HUES64 (cell line): ENCODE data around the gene OSGIN1.

Experiments
- H3K27ac ChIP-seq: 2 replicates; pipeline ENCODE4 v1.7.0; 2013; ENCODE audit warnings: low read depth, low read length, inconsistent platforms
- H3K27me3 ChIP-seq: 2 replicates; pipeline ENCODE4 v1.6.1; 2013; ENCODE audit warnings: mild to moderate bottlenecking, low read length; ENCODE audit not compliant: insufficient read depth
- H3K36me3 ChIP-seq: 2 replicates; pipeline ENCODE4 v1.6.1; 2013; ENCODE audit warnings: mild to moderate bottlenecking, low read length; ENCODE audit not compliant: insufficient read depth
- H3K4me1 ChIP-seq: 2 replicates; pipeline ENCODE4 v1.6.1; 2013; ENCODE audit warnings: mild to moderate bottlenecking, low read length, moderate library complexity; ENCODE audit not compliant: insufficient read depth
- H3K4me3 ChIP-seq: 2 replicates; pipeline ENCODE4 v1.5.1; 2013; ENCODE audit warnings: mild to moderate bottlenecking, low read length, moderate library complexity
- H3K9ac ChIP-seq: 2 replicates; pipeline ENCODE4 v1.6.1; 2013; ENCODE audit warnings: mild to moderate bottlenecking, low read depth, low read length
- H3K9me3 ChIP-seq: 2 replicates; pipeline ENCODE4 v1.6.1; 2013; ENCODE audit warnings: low read depth, low read length; ENCODE audit not compliant: insufficient read depth
- WGBS: fragments of 150-250, 120-280 bp; methylation state at CpG from one replicate; pipeline ENCODE4 v1.1.7; 2013; ENCODE audit warnings: missing lambda C conversion rate; 5-methylcytosine and 5-hydroxymethylcytosine counted together

The OSGIN1 gene

DNA sequence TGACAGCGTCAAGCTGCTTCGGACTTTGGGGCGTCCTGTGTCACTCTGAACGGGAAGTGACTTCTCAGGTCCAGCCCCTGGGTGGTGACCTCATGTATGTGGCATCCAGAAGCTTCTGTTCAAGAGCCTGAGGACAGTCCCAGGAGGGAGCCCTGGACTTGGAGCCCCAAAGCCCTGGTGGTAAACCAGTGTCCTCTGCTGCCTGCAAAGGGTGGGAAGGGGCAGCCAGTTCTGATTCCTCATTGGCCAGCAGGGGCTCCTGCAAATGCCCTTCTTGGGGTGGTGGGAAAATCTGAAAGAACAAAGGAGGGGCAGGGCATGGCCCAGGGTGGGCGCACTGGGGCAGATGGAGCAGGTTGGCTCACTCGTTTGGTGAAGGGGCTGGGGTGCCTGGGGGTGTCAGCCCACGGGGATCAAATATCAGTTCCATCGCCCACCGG is 1.6 kb downstream of the OSGIN1 start:
- Histone ChIP-seq H3K27ac (no peak overlapping the region), H3K9ac (no peak overlapping the region), H3K4me3 (no peak overlapping the region), H3K9me3 (no peaks in the 10 kb centered on the region), H3K27me3 (no peaks in the 10 kb centered on the region), H3K4me1 (peaks cover 6% of the 10 kb centered on the region; the same call in 1 of the 2 replicates), H3K36me3 (no peaks in the 10 kb centered on the region)
- WGBS = 62% methylated on average over 9 of the region's 9 CpGs

DNA sequence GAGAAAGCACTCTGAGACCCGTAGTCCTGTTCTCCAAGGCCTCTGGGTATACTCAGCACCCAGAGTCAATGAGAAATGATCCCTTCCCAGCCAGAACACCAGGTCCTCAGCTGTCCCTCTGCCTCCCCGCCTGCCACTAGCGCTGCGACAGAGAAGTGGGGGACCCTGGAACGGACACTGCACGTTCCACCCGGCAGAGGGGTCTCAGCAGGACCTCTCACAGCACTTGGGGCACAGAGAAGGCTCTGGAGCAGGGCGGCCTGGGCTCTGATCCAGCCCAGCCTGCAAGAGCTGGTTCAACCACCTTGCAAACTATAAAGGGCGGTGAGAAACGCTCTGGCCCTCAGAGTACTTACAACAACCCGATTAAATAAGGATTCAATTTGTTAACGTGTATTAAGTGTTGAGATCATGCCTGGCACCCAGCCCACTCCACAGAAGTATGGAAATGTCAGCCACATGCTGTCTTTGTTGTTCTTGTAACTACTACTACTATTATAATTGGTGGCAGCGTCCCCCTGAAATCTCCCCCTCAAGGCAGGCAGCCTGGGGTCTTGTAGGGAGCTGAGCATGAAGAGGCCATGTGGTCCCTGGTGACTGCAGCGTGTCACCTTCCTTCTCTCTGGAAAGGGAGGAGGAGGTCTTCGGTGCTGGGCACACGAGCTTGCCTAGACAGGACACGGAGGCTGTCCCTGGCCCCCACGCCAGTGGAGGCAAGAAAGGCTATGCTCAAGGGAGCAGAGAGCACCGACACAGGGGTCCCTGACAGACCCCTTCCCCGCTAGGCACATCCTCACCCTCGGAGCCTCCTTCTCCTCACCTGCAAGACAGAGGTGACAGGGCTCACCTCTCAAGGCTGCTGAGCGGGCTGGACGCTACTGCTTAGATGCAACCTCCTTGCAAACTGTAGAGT is 2.4 kb downstream of the OSGIN1 start:
- WGBS = 84% methylated on average over 21 of the region's 23 CpGs
- Histone ChIP-seq H3K27me3 (no peaks in the 10 kb centered on the region), H3K9ac (no peak overlapping the region), H3K9me3 (no peaks in the 10 kb centered on the region), H3K36me3 (no peaks in the 10 kb centered on the region), H3K4me1 (peaks cover 6% of the 10 kb centered on the region; the same call in 1 of the 2 replicates), H3K27ac (no peak overlapping the region), H3K4me3 (no peak overlapping the region)

DNA sequence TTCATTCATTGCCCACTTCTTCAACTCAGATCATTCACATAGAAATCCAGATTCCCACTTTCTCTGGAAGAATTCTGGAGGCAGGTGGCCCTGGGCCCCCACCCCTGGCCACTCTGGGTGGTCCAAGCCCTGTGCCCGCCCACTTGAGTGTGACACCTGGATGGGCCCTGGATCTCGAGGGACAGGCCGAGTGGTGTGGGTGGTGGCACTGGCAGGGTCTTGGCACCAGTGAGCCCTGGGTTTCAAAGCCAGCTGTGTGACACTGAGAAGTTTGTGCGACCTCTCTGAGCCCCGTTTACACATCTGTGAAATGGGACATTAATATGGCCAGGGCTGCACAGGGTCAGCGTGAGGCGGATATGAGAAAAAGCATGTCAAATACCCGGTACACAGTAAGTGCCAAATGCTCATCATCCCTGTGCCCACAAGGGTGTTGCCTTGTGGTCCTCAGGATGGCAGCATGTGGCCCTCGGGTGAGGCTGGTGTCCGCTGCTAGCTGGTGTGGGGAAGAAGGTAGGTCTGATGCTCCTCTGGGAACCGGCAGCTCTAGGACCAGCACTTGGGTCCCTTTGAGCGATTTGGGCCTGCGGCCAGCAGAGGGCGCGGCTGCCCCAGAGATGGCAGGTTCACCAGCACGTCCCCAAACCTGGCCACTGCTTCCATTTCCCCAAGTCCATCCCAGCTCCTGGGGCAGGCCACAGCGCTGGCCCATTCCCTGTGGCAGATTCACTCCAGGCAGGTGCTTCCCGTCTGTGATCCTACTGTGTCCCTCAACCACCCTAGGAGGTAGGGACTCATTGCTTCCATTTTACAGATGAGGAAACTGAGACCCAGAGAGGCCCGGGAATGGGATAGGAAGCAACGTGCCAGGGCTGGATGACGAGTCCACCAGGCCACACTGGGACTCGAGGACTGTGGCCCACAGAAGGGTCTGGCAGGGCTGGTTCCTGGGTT is 3.6 kb downstream of the OSGIN1 start:
- H3K9ac ChIP-seq = no peak overlapping the region
- H3K27me3 ChIP-seq = no peaks in the 10 kb centered on the region
- 51% methylated on average over 22 of the region's 22 CpGs for WGBS
- H3K4me3 ChIP-seq = no peak overlapping the region
- peaks cover 6% of the 10 kb centered on the region; the same call in 1 of the 2 replicates for H3K4me1 ChIP-seq
- no peaks in the 10 kb centered on the region for H3K9me3 ChIP-seq
- no peaks in the 10 kb centered on the region for H3K36me3 ChIP-seq
- no peak overlapping the region for H3K27ac ChIP-seq

DNA sequence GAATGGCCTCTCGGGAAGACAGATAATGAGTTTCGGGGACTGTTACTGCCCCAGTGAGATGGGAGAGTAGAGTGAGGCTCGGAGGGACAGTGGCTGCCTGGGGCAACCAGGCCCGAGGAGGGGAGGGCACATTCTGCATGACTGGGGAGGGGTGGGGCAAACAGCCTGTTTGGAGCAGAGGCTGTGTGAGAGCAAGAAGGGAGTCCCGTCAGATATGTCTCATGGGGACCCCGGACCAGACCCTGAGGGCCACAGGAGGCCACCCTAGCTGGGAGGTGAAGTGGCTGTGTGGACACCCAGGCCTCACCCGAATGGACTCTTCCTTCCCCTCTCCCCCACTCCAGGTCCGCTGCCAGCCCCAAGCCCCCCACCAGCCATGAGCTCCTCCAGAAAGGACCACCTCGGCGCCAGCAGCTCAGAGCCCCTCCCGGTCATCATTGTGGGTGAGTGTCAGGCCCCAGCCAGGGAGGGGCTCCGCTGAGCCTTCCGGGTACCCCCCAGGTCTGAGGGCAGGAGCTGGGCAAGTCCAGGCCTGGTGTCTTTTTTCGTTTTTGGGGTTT is 4.3 kb downstream of the OSGIN1 start:
- no peaks in the 10 kb centered on the region for H3K9me3 ChIP-seq

DNA sequence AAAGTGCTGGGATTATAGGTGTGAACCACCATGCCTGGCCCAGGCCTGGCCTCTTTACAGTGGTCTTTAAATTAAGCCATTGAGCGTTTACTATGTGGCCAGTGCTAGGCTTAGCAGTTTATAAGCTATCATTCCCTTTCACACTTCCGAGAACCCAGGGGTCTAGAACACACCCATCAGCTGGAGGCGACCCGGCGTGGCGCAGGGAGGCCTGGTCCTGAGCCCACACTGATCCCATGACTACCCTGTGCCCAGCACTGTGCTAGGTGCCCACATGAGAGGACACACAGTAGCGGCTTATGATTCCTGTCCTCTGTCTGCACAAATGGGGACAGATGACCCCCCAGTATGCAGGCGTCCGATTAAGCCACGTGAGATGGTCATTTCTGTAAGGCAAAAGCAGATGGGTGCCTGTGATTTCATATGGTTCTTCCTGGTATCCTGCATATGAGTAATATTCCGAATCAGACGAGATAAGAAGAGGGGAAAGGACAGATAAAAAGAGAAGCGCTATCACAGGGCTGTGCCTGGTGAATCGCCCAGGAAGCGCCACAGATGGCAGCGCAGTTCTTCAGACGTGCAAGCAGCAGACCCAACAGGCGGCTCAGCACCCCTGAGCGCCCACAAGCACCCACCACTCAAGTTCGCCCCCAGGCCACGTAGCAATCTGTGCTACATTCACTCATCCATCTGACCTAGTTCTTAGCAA is 5.3 kb downstream of the OSGIN1 start:
- Histone ChIP-seq H3K27ac (no peak overlapping the region), H3K9ac (no peak overlapping the region), H3K4me3 (no peak overlapping the region), H3K9me3 (no peaks in the 10 kb centered on the region), H3K36me3 (no peaks in the 10 kb centered on the region), H3K4me1 (peaks cover 6% of the 10 kb centered on the region; the same call in 1 of the 2 replicates), H3K27me3 (no peaks in the 10 kb centered on the region)
- WGBS = 88% methylated on average over 21 of the region's 21 CpGs

More for the DNA sequence above, 4.3 kb downstream of the OSGIN1 start:
- no peaks in the 10 kb centered on the region for H3K27me3 ChIP-seq
- H3K36me3 ChIP-seq = no peaks in the 10 kb centered on the region
- H3K4me1 ChIP-seq = peaks cover 6% of the 10 kb centered on the region; the same call in 1 of the 2 replicates
- no peak overlapping the region for H3K27ac ChIP-seq
- H3K9ac ChIP-seq = no peak overlapping the region
- 93% methylated on average over 13 of the region's 14 CpGs for WGBS
- no peak overlapping the region for H3K4me3 ChIP-seq

DNA sequence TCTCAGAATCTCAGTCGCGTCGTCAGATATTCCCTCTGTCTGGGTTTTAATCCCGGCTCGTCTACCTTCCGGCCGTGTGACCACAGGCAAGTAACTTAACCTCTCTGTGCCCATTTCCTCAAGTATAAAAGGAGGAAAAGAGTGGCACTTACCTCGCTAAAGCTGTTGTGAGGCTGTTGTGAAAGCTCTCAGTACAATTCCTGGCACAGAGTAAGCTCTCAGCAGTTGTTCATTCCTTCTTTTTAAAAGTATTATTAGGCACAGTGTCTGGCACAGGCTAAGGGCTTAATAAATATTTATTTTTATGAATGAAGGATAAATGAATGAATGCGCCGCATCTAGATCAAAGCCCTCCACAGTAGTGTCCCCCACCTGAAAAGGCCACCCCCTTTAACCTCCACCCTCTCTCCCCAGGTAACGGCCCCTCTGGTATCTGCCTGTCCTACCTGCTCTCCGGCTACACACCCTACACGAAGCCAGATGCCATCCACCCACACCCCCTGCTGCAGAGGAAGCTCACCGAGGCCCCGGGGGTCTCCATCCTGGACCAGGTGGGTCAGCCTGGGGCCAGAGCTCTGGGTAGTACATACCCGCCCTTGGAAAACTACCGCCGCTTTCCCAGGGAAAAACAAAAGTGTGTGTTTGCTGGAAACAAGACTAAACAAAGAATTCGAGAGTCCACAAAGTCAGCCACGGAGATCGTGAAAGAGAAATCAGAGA is 6.0 kb downstream of the OSGIN1 start:
- no peak overlapping the region for H3K9ac ChIP-seq
- WGBS = 86% methylated on average over 21 of the region's 21 CpGs

DNA sequence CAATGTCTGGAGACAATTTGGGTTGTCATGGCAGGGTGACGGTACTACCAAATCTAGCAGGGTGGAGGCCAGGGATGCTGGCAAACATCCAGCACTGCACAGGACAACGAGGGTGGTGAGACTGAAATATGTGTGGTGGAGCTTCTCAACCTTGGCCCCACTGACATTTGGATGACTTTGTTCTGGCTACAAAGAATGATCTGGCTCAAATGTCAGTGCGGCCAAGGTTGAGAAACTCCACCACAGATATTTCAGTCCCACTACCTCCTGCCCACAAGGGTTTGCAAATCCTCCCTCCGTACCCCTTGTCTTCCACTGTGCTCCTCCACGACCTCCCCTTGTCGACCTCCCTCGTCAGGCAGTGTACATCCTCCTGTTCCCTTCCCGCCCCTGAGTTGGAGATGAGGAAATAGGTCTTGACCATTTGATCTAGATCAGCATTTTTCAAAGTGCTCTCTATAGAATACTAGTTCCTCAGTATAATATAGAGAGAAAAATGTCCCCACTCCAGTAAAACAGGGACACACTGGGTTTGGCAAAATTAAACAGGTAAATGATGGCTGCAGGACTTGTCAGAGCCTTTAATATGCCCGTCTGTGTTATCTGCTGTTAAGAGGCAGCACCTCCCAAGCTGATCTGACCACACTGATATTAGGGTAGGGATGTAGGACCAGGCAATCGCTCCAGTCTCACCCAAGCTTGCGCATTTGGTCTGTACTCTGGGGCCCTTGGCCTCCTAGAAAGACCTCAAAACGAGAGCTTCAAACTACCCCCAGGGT is 6.8 kb downstream of the OSGIN1 start:
- no peaks in the 10 kb centered on the region for H3K36me3 ChIP-seq
- WGBS = 87% methylated on average over 12 of the region's 12 CpGs
- H3K4me3 ChIP-seq = no peak overlapping the region
- H3K9ac ChIP-seq = no peak overlapping the region
- no peak overlapping the region for H3K27ac ChIP-seq
- no peaks in the 10 kb centered on the region for H3K27me3 ChIP-seq
- H3K9me3 ChIP-seq = no peaks in the 10 kb centered on the region
- H3K4me1 ChIP-seq = no peaks in the 10 kb centered on the region

More for the DNA sequence above, 6.0 kb downstream of the OSGIN1 start:
- no peaks in the 10 kb centered on the region for H3K27me3 ChIP-seq
- H3K36me3 ChIP-seq = no peaks in the 10 kb centered on the region
- no peak overlapping the region for H3K4me3 ChIP-seq
- no peak overlapping the region for H3K27ac ChIP-seq
- no peaks in the 10 kb centered on the region for H3K9me3 ChIP-seq
- peaks cover 6% of the 10 kb centered on the region; the same call in 1 of the 2 replicates for H3K4me1 ChIP-seq

DNA sequence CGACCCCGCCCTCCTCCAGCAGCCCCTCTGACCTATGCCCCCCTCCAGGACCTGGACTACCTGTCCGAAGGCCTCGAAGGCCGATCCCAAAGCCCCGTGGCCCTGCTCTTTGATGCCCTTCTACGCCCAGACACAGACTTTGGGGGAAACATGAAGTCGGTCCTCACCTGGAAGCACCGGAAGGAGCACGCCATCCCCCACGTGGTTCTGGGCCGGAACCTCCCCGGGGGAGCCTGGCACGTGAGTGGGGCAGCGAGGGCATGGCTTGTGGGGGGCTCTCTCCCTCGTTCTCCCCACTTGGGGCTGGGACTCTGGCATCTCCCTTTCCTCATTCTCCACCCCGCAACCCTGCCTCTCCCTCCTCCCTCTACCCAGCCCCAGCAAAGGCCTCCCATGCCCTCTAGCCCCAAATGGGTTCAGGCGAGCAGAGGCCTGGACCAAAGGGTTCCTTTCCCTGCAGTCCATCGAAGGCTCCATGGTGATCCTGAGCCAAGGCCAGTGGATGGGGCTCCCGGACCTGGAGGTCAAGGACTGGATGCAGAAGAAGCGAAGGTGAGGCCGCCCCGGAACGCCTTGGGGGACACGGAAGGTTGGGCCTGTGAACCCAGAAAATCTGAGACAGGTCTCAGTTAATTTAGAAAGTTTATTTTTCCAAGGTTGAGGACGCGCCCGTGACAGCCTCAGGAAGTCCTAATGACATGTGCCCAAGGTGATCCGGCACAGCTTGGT is 7.6 kb downstream of the OSGIN1 start:
- Histone ChIP-seq H3K4me1 (no peaks in the 10 kb centered on the region), H3K27me3 (no peaks in the 10 kb centered on the region)
- 93% methylated on average over 29 of the region's 29 CpGs for WGBS

DNA sequence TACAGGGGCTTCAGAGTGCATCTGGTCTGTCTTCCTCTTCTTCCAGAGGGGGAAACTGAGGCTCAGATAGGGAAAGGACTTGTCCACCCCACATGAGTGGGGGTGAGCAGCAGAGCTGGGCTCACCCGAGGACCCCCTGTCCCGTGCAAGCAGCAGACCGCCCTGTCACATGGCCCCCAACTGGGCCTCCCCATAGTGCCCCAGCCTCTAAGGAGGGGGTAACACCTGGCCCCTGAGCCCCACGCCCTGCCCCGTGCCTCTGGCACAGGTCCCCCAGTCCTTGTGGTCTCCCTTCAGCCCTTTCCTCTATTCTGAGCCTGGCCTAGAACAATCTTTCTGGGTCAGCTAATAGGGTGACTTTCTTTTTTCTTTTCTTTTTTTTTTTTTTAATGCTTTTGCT is 8.6 kb downstream of the OSGIN1 start:
- Histone ChIP-seq H3K27me3 (no peaks in the 10 kb centered on the region), H3K9ac (no peak overlapping the region), H3K4me1 (no peaks in the 10 kb centered on the region), H3K27ac (no peak overlapping the region), H3K36me3 (no peaks in the 10 kb centered on the region), H3K4me3 (no peak overlapping the region), H3K9me3 (no peaks in the 10 kb centered on the region)
- 91% methylated on average over 5 of the region's 5 CpGs for WGBS

More for the DNA sequence above, 7.6 kb downstream of the OSGIN1 start:
- H3K4me3 ChIP-seq = no peak overlapping the region
- H3K36me3 ChIP-seq = no peaks in the 10 kb centered on the region
- no peak overlapping the region for H3K27ac ChIP-seq
- H3K9me3 ChIP-seq = no peaks in the 10 kb centered on the region
- no peak overlapping the region for H3K9ac ChIP-seq
